HG03571 (cell line): Measurements from ENCODE around the gene OTUD6A.
"Not testable (repeated sequence)": the region's sequence is repeated elsewhere in the genome, so short reads cannot be mapped to it uniquely, and the experiment has no call there.

Source experiments
- ATAC-seq: cut with Tn5 transposase; IDR thresholded peaks from one replicate; pipeline ENCODE4 v1.9.1; 2021; ENCODE audit not compliant: unreplicated experiment

Gene OTUD6A

GRCh38 chrX:70046978-70047377 lies 15.3 kb upstream of the OTUD6A start:
- no peak for ATAC-seq

- ATAC-seq = no peak
Observed at GRCh38 chrX:70049406-70049805, 12.9 kb upstream of the OTUD6A start.

- ATAC-seq = no peak
Observed at GRCh38 chrX:70049925-70050324, 12.3 kb upstream of the OTUD6A start, which contains the start of gene AWAT2. TSS of gene AWAT2 (minus strand) at chrX:70049938. CDS start at chrX:70049932, 6 bp downstream.

- no peak for ATAC-seq
Observed at GRCh38 chrX:70052895-70053615, 9.2 kb upstream of the OTUD6A start.

GRCh38 chrX:70054391-70054790 lies 7.9 kb upstream of the OTUD6A start:
- ATAC-seq = no peak

GRCh38 chrX:70062961-70063550 lies 799 bp downstream of the OTUD6A start:
- ATAC-seq = no peak

GRCh38 chrX:70066646-70067045 lies 4.4 kb downstream of the OTUD6A start:
- no peak for ATAC-seq

GRCh38 chrX:70079297-70079696 lies 17.0 kb downstream of the OTUD6A start:
- no peak for ATAC-seq

- ATAC-seq = no peak
Observed at GRCh38 chrX:70079870-70080269, 17.6 kb downstream of the OTUD6A start.

GRCh38 chrX:70082723-70083122 lies 20.5 kb downstream of the OTUD6A start:
- ATAC-seq = no peak

GRCh38 chrX:70084592-70085240 lies 22.5 kb downstream of the OTUD6A start:
- no peak for ATAC-seq

GRCh38 chrX:70087857-70088630 lies 25.8 kb downstream of the OTUD6A start:
- ATAC-seq = no peak

GRCh38 chrX:70088751-70089150 lies 26.5 kb downstream of the OTUD6A start:
- ATAC-seq = no peak

GRCh38 chrX:70089604-70090297 lies 27.5 kb downstream of the OTUD6A start:
- ATAC-seq = no peak

- no peak for ATAC-seq
Observed at GRCh38 chrX:70092247-70092646, 30.0 kb downstream of the OTUD6A start.

- no peak for ATAC-seq
Observed at GRCh38 chrX:70096052-70096451, 33.8 kb downstream of the OTUD6A start.

- ATAC-seq = no peak
Observed at GRCh38 chrX:70105229-70105628, 43.0 kb downstream of the OTUD6A start.

GRCh38 chrX:70111436-70112026 lies 49.3 kb downstream of the OTUD6A start:
- ATAC-seq = not testable (repeated sequence)
